Transverse colon (tissue), 4 donors: ENCODE results near the gene DDX46.

Experiments
- POLR2A ChIP-seq: fragments of 450-650 bp; IDR thresholded peaks from one replicate; pipeline ENCODE4 v1.6.1; 2016; ENCODE audit warnings: antibody characterized with exemption, mild to moderate bottlenecking, moderate library complexity
- POLR2AphosphoS5 ChIP-seq, 3 donors: sonication (generic); formaldehyde crosslinking; IDR thresholded peaks; one replicate each; pipeline ENCODE4 v1.6.1; 2016; ENCODE audit warnings: antibody characterized with exemption in 3 of 3
- TF ChIP-seq, protein P1 (sequence below), 5 experiments: fragments of 200-600 bp in 3 of 5; fragments of 450-650 bp in 2 of 5; sonication (generic) in 3 of 5; IDR thresholded peaks; 1 replicate in 2 of 5; 2 replicates in 3 of 5; pipeline ENCODE4 v1.5.1; 2016 to 2017; ENCODE audit warnings: antibody characterized with exemption in 5 of 5, inconsistent platforms in 3 of 5, mild to moderate bottlenecking in 2 of 5, moderate library complexity in 1 of 5

DNA sequence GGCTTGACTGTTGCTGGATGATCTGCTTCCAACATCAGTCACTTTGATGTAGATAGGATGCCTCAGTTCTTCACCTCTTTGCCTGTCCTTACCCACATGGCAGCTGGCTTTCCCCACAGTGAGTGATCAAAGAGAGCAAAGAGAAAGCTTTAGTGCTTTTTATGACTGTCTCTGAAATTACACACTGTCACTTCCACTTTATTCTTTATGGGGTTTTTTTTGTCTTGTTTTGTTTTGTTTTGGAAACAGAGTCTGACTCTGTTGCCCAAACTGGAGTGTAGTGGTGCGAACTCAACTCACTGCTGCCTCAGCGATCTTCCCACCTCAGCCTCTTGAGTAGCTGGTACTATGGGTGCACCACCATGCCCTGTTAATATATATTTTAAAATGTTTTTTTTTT, 54.8 kb downstream of the DDX46 start:
- TF ChIP-seq POLR2A, result no peak
- TF ChIP-seq, protein P1, sequence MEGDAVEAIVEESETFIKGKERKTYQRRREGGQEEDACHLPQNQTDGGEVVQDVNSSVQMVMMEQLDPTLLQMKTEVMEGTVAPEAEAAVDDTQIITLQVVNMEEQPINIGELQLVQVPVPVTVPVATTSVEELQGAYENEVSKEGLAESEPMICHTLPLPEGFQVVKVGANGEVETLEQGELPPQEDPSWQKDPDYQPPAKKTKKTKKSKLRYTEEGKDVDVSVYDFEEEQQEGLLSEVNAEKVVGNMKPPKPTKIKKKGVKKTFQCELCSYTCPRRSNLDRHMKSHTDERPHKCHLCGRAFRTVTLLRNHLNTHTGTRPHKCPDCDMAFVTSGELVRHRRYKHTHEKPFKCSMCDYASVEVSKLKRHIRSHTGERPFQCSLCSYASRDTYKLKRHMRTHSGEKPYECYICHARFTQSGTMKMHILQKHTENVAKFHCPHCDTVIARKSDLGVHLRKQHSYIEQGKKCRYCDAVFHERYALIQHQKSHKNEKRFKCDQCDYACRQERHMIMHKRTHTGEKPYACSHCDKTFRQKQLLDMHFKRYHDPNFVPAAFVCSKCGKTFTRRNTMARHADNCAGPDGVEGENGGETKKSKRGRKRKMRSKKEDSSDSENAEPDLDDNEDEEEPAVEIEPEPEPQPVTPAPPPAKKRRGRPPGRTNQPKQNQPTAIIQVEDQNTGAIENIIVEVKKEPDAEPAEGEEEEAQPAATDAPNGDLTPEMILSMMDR (IDR thresholded peaks at IDR 0.05), result no peak
- TF ChIP-seq POLR2AphosphoS5 (IDR thresholded peaks at IDR 0.05), result no peak
